SK-N-MC (cell line): ENCODE results near the gene RNF31.
"Not testable (repeated sequence)": the region's sequence is repeated elsewhere in the genome, so short reads cannot be mapped to it uniquely, and the experiment has no call there.

Experiments
- EZH2 ChIP-seq: fragments of 200-600 bp; sonication (generic); IDR thresholded peaks from one replicate; pipeline ENCODE4 v1.6.1; 2017; ENCODE audit warnings: antibody characterized with exemption
- POLR2AphosphoS5 ChIP-seq: IDR thresholded peaks from 2 replicates; pipeline ENCODE4 v1.6.1; 2012; ENCODE audit warnings: mild to moderate bottlenecking, low read depth, low read length, borderline replicate concordance

DNA sequence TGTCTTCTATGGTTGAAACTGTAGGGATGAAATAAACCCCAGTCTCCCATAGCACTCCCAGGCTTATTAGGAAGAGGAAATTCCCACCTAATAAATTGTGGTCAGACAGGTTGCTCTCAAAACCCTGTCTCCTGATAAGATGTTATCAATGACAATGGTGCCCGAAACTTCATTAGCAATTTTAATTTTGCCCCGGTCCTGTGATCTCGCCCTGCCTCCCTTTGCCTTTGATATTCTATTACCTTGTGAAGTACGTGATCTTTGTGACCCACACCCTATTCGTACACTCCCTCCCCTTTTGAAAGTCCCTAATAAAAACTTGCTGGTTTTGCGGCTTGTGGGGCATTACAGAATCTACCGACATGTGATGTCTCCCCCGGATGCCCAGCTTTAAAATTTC is 55.2 kb downstream of the RNF31 start:
- TF ChIP-seq EZH2, POLR2AphosphoS5: not testable (repeated sequence)
